Right hindlimb (tissue), 1 donor: ENCODE results near the gene IFNGR1.
A peak's percentile ranks its signal among the peaks of the same experiment; 100 is the strongest.
"Not testable (repeated sequence)": the region's sequence is repeated elsewhere in the genome, so short reads cannot be mapped to it uniquely, and the experiment has no call there.

Experiments
- DNase-seq: peaks from one replicate; pipeline ENCODE4 v3.0.0-alpha.2; 2018

The IFNGR1 gene

DNA sequence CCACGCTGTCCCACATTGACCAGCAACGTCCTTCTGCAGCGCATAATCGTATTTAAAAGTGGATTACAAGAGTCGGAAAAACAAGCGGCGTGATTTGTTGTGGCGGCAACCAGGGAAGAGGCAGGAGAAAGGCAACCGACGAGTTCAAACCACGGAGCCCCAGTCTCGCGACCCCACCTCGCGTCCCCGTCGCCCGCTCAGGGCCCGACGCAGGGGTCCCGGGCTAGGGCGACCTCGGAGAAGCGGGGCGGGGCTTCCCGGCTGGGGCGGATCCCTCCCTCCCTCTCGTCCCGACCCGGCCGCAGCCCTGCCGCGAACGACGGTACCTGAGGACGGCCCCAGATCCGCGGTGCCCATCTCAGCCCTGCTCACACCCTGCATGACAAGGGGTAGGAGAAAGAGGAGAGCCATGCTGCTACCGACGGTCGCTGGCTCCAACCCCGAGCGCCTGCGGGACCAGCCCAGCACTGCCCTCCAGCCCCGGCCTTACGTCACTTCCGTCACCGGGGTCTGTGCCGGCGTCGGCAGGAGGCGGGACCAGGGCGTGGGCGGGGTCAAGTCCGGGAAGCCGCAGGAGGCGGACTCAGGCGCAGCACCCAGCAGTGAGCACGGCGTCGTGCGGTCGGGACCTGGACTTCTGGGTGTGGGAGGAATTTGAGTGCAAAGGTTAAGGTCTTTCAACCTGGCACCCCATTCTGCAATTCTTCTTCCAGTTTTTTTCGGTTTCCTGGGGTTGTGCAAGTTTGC lies at the start of gene IFNGR1:
TSS of gene IFNGR1 (minus strand) at position 469 of the 747 bp plus-strand sequence. CDS start at position 411, 58 bp downstream.
- peak; percentile 98 for DNase-seq

DNA sequence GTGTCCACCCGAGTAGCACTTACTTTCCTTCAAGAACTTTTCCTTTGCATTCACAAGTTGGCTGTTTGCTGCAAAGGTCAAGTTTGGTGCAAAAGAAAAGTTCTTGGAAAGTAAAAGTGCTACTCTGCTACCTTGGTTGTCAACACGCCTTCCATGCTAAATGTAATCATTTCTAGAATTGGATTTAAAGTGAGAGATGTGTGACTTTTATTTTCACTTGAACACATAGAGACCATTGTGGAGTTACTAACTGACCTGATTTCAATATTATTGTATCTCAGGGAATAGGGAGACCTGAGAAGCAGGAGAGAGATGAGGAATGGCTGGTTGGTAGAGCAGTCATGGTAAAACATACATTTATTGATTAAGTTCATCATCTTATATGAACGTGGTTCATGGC lies 49.7 kb upstream of the IFNGR1 start:
- DNase-seq: no peak

GRCh38 chr6:137266309-137266586 lies 47.1 kb upstream of the IFNGR1 start:
- no peak for DNase-seq

DNA sequence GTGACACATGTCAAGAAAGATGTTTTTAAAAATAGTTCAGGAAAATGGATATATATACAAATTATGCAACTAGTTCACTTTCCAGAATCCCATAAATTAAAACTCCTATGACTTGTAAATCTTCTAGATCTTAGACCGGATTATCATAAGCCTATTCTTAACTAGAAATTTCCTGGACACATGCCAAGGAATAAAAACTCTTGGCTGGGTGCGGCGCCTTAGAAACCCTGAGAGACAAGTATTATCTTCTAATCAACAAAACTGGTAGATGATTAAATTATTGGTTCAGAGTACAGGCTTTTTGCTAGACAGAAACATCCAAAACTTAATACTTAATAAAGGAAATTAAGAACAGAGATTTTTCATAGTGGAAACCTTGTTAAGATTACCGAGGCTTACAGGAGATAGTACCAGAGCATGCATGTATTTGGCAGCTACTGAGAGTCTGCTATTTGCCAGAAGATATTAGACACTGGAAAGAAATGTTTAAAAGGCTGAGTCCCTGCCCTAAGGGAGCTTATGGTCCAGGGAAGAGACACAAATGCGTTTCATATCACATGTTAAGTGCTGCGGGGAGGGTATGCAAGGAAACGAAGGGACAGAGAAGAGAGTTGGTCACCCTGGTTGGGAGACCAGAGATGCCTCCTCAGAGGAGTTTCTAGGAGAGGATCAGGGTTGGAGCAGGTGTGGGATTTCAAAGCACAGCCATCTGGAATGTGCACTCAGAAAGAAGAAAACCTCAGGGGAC lies 46.5 kb upstream of the IFNGR1 start:
- no peak for DNase-seq

GRCh38 chr6:137264311-137265075 lies 45.3 kb upstream of the IFNGR1 start:
- no peak for DNase-seq

- DNase-seq: no peak
These were observed 42.6 kb upstream of the IFNGR1 start for GRCh38 chr6:137261761-137262160.

- DNase-seq: no peak
These were observed 42.2 kb upstream of the IFNGR1 start for GRCh38 chr6:137261361-137261760.

GRCh38 chr6:137260217-137260616 lies 41.0 kb upstream of the IFNGR1 start:
- no peak for DNase-seq

DNA sequence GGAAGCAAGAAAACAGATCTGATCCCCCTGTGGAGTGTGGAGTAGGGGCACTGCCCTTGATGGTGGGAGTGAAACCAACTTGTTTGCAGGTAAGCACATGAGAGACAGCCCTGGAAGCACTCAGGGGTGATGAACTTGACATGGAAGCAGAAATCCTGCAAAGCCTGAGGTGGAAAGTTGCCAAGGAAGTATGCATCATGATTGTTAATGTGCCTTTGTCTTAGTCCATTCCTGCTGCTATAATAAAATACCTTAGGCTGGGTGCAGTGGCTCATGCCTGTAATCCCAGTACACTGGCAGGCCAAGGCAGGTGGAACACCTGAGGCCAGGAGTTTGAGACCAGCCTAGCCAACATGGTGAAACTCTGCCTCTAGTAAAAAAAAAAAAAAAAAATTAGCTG lies 40.2 kb upstream of the IFNGR1 start:
- no peak for DNase-seq

GRCh38 chr6:137258170-137258569 lies 39.0 kb upstream of the IFNGR1 start:
- no peak for DNase-seq

DNA sequence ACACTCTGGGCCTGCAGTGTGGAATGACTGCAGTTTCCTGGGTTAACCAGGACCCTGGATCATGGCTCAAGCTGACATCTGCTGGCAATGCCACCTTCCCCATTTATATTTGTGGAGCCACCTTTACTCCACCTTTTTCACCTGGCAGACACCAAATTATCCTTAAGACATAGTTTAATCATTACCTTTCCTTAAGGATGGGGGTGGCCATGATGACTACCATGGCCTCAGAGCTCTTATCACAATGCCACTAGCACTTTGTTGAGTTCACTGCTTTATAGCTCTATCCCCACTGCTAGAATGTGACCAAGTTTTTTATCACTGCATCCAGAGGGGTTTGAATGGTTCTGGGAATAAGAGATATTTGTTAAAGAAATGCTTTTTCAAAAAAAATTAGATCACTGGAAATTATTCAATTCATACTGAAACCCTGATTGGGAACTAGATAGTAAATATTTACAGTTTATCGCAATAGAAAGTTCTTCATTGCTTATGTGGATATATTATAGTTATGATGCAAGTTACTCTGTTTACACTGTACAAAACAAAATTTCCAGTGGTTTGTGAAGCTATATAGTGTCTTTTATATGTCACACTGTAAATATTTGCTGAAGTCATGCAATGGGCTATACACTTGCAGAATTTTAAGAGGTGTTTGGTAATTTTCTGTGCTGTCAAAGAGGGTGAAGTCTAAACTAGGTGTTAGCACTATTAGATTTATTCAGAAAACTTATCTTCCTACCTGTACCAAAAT lies 37.3 kb upstream of the IFNGR1 start:
- DNase-seq: no peak

DNA sequence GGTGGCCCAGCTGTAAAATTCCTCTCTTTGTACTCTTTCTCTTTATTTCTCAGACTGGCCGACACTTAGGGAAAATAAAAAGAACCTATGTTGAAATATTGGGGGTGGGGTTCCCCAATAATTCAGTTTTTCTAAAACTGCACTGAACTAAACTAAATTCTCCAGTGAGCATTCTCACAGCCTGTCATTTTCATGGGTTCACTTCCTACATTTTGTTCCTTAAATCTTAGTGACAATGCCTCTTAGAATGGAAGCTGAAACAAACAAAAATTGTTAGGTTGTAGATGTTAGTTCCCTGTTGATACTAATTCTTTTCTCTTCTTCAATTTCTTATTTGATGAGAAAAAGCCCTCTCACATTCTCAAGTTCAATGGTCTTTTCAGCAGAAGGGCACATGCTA lies 35.8 kb upstream of the IFNGR1 start:
- DNase-seq: no peak

GRCh38 chr6:137254430-137254829 lies 35.2 kb upstream of the IFNGR1 start:
- DNase-seq: not testable (repeated sequence)

GRCh38 chr6:137248702-137249101 lies 29.5 kb upstream of the IFNGR1 start:
- DNase-seq: no peak

DNA sequence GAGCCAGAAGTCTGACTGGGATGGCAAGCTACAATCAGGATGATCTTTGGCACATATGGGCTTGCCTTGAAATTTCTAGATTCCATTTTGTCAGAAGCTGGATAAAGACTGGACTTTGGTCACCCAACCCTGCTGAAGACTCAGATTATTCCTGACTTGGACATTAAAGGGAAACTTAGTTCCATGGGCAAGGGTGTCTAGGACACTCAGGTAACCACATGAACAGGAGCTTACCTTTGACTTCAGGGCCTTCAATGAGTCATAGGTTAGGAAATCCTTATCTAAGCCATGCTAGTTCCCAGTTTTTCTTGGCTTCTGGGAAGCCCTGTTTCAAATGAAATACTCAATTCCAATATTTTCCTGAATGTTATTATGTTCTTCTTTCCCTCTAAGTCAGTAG lies 28.5 kb upstream of the IFNGR1 start:
- no peak for DNase-seq

GRCh38 chr6:137246791-137247202 lies 27.6 kb upstream of the IFNGR1 start:
- DNase-seq: no peak

DNA sequence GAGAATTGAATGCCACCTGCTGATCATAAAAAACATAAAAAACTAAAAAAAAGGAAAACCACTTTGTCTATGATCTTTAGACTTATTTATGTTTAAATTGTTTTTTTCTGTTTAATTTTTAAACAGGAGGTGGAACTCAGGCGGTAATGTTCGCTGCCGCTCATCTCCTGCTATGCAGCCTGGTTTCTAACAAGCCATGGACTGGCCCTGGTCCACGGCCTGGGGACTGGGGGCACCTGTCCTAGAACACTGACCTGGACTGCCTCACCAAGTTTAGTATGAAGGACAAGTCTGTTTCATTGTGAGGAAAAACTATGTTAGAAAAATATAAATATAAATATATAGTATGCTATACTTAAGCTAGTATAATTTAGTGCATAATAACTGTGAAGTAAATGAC lies 27.0 kb upstream of the IFNGR1 start:
- DNase-seq: no peak

DNA sequence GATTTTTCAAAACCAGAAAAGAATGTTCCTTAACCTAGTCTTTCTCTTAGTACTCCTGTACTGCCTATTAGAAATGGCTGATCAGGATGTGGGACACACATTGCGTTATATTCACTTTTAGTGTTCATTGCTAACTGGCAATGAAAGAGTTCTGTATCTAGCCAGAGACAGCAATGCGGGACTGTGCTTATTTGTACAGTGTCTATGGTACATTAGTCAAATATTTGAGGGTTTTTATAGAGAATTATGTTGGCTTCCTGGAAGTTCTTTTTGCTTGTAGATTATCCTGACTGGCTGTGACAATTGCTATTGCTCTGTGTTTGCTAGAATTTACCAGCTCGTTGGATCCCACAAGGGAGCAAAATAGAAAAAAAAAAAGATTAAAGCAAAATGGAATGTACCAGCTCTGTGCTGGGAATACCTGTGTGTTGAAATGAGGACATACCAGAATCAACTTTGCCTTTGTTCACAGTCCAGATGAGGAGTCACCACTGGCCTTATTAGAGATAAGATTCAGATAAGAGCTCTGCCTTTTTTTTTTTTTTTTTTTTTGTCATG lies 22.4 kb upstream of the IFNGR1 start:
- no peak for DNase-seq

- no peak for DNase-seq
These were observed 21.0 kb upstream of the IFNGR1 start for GRCh38 chr6:137240168-137240567.

- no peak for DNase-seq
These were observed 18.4 kb upstream of the IFNGR1 start for GRCh38 chr6:137237413-137238170.

- DNase-seq: no peak
These were observed 17.6 kb upstream of the IFNGR1 start for GRCh38 chr6:137236581-137237355.
